WTC11 (cell line): ENCODE measurements around the gene WWOX. TPM values are rescaled to one million over a fixed set of nuclear protein-coding genes. Genes with fewer than 3 reads are reported as not detected.

Source experiments
- ATAC-seq: fragments of 200-7000 bp; cut with Tn5 transposase; 2 replicates; pipeline ENCODE4 v1.10.0; 2021; ENCODE audit warnings: mild to moderate bottlenecking, moderate library complexity
- CTCF ChIA-PET: fragments of 300-600 bp; sonication (Branson Sonifier 250); formaldehyde crosslinking; loops from one replicate; lab custom pipeline; 2021; ENCODE audit warnings: antibody characterized with exemption; lab: Charles Lee
- POLR2A ChIA-PET: fragments of 350-600 bp; sonication (Branson Sonifier 250); formaldehyde crosslinking; loops from one replicate; lab custom pipeline; 2021; ENCODE audit warnings: antibody characterized with exemption; lab: Charles Lee
- DNase-seq: peaks from one replicate; pipeline ENCODE4 v3.0.0; 2021; ENCODE audit warnings: low spot score
- H3K27ac Mint-ChIP-seq: 2 replicates; pipeline ENCODE4 v1.8.0; 2021; ENCODE audit warnings: mixed read lengths
- H3K27me3 Mint-ChIP-seq: 2 replicates; pipeline ENCODE4 v1.8.0; 2021; ENCODE audit warnings: low read depth, mild to moderate bottlenecking, moderate library complexity, mixed read lengths
- H3K36me3 Mint-ChIP-seq: 2 replicates; pipeline ENCODE4 v1.8.0; 2021; ENCODE audit warnings: mixed read lengths
- H3K4me1 Mint-ChIP-seq: 2 replicates; pipeline ENCODE4 v1.8.0; 2022; ENCODE audit warnings: mixed read lengths
- H3K4me3 Mint-ChIP-seq: 2 replicates; pipeline ENCODE4 v1.8.0; 2021; ENCODE audit warnings: mild to moderate bottlenecking, moderate library complexity, mixed read lengths
- H3K9me3 Mint-ChIP-seq: 2 replicates; pipeline ENCODE4 v1.8.0; 2021; ENCODE audit warnings: mixed read lengths
- FOXK1 ChIP-seq: sonication (generic); formaldehyde crosslinking; IDR thresholded peaks from 2 replicates; pipeline ENCODE4 v1.8.0; 2022; ENCODE audit warnings: mild to moderate bottlenecking, moderate library complexity, missing genetic modification reagents
- GTF2I ChIP-seq: fragments of 250-450 bp; sonication (Bioruptor Pico); conservative IDR thresholded peaks from 2 replicates; pipeline ENCODE4 v1.4.0; 2021; ENCODE audit warnings: mild to moderate bottlenecking
- NFATC4 ChIP-seq: fragments of 250-450 bp; sonication (Bioruptor Pico); IDR thresholded peaks from 2 replicates; pipeline ENCODE4 v1.9.0; 2021; ENCODE audit warnings: mild to moderate bottlenecking
- OVOL2 ChIP-seq: fragments of 250-450 bp; sonication (Bioruptor Pico); IDR thresholded peaks from 2 replicates; pipeline ENCODE4 v1.9.0; 2021; ENCODE audit warnings: mild to moderate bottlenecking, borderline replicate concordance
- RORB ChIP-seq: fragments of 250-450 bp; sonication (Bioruptor Pico); IDR thresholded peaks from 2 replicates; pipeline ENCODE4 v1.9.0; 2021; ENCODE audit warnings: mild to moderate bottlenecking
- STAT6 ChIP-seq: sonication (generic); formaldehyde crosslinking; conservative IDR thresholded peaks from 2 replicates; pipeline ENCODE4 v1.8.1; 2023; ENCODE audit warnings: mild to moderate bottlenecking, low read depth, missing genetic modification reagents, moderate library complexity
- TCF7 ChIP-seq: sonication (generic); formaldehyde crosslinking; IDR thresholded peaks from 2 replicates; pipeline ENCODE4 v1.8.0; 2022; ENCODE audit warnings: mild to moderate bottlenecking, low read depth, missing genetic modification reagents, moderate library complexity
- USF2 ChIP-seq: sonication (generic); formaldehyde crosslinking; IDR thresholded peaks from 2 replicates; pipeline ENCODE4 v1.8.1; 2023; ENCODE audit warnings: mild to moderate bottlenecking, missing genetic modification reagents, moderate library complexity
- ZNF138 ChIP-seq: sonication (generic); formaldehyde crosslinking; conservative IDR thresholded peaks from 2 replicates; pipeline ENCODE4 v1.8.1; 2022; ENCODE audit warnings: mild to moderate bottlenecking, moderate library complexity, missing genetic modification reagents
- ZNF281 ChIP-seq: sonication (generic); formaldehyde crosslinking; IDR thresholded peaks from 2 replicates; pipeline ENCODE4 v1.8.0; 2023; ENCODE audit warnings: mild to moderate bottlenecking, missing genetic modification reagents
- ZNF317 ChIP-seq: sonication (generic); formaldehyde crosslinking; IDR thresholded peaks from 2 replicates; pipeline ENCODE4 v1.8.1; 2023; ENCODE audit warnings: low read depth, mild to moderate bottlenecking, moderate library complexity, missing genetic modification reagents, borderline replicate concordance
- ZNF423 ChIP-seq: fragments of 250-450 bp; sonication (Bioruptor Pico); IDR thresholded peaks from 2 replicates; pipeline ENCODE4 v2.1.2; 2022; ENCODE audit warnings: mild to moderate bottlenecking, moderate library complexity
- total RNA-seq: library from RNA; stranded (reverse); gene quantifications from 3 replicates; pipeline ENCODE4 v1.2.3, GENCODE V29; 2021
- TF ChIP-seq, protein P1 (sequence below): sonication (generic); formaldehyde crosslinking; IDR thresholded peaks from 2 replicates; pipeline ENCODE4 v1.8.1; 2022; ENCODE audit warnings: low read depth, missing genetic modification reagents, borderline replicate concordance

Gene WWOX
- total RNA-seq, 1 experiment from 2014 or later = 15.7 TPM

DNA sequence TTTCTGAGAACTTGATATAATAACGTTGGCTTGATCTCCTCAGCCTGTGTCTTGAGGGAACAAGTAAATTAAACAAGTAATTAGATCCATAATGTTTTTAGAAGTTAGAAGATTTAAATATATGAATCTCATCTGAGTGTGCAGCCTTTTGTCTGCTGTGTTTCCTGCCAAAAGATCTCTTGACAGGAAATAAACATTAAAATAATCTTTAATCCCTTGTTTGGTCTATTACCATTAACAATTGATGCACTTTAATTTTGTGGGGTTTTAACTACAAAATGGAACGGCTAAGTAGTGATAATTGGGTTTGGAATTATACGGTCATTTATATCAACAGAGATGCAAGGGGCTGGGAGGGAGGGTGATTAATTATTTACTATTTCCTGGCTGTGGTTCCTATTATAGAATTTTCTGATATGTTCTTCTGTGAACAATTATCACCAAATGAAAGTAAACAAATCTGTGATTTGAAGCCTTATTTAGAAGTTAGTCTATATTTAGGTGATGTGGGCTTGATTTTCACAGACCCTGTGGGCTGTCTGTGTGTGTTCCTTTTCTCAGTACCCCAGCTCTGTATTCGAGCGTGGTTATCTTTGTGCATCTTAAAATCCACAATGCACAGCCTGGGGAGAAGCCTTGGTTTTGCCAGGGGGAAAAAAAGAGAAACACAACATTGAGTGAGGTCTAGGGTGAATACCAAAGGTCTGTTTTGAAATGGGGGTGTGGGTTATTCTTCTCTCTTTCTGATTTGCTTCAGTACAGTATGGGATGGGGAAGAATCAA, 556.1 kb downstream of the WWOX start (continued):
- TF ChIP-seq TCF7 = no peak

GRCh38 chr16:78656887-78657286, 557.4 kb downstream of the WWOX start:
- Mint-ChIP-seq H3K27ac (no peak overlapping the region), H3K27me3 (no peaks in the 10 kb centered on the region), H3K36me3 (no peaks in the 10 kb centered on the region), H3K9me3 (no peaks in the 10 kb centered on the region), H3K4me3 (no peak overlapping the region), H3K4me1 (peaks cover 4% of the 10 kb centered on the region)
- no peak for DNase-seq
- ATAC-seq = no peak
- ChIA-PET CTCF (no interaction called here), POLR2A (no interaction called here)
- TF ChIP-seq USF2 = no peak

DNA sequence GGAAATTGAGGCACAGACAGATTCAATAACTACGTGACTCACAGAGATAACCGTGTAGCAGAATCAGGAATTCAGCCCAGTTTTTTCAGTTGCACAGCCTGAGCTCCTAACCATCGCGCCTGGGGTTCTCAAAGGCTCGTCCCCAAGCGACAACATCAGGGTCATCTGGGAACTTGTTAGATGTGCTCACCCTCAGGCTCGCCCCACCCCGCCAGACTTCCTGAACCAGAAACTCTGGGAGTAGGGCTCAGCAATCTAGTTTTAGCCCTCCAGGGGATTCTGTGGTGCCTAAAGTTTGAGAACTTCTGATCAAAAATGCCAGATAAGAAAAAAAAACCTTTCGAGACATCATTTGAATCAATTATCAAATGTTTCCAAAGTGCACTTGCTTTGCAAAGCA, 559.8 kb downstream of the WWOX start:
- Mint-ChIP-seq H3K36me3 (no peaks in the 10 kb centered on the region), H3K27ac (no peak overlapping the region), H3K4me3 (no peak overlapping the region), H3K9me3 (peaks cover 4% of the 10 kb centered on the region; the same call in 1 of the 2 replicates), H3K27me3 (no peaks in the 10 kb centered on the region), H3K4me1 (peaks cover 4% of the 10 kb centered on the region)
- ATAC-seq = no peak
- ChIA-PET CTCF (no interaction called here), POLR2A (no interaction called here)
- no peak for DNase-seq
- TF ChIP-seq NFATC4 (CRISPR knock-in tag) (no peak), ZNF317 (CRISPR knock-in tag) (no peak), OVOL2 (CRISPR knock-in tag) (no peak), ZNF138 (no peak), GTF2I (no peak)
- TF ChIP-seq, protein P1, sequence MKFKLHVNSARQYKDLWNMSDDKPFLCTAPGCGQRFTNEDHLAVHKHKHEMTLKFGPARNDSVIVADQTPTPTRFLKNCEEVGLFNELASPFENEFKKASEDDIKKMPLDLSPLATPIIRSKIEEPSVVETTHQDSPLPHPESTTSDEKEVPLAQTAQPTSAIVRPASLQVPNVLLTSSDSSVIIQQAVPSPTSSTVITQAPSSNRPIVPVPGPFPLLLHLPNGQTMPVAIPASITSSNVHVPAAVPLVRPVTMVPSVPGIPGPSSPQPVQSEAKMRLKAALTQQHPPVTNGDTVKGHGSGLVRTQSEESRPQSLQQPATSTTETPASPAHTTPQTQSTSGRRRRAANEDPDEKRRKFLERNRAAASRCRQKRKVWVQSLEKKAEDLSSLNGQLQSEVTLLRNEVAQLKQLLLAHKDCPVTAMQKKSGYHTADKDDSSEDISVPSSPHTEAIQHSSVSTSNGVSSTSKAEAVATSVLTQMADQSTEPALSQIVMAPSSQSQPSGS = no peak

DNA sequence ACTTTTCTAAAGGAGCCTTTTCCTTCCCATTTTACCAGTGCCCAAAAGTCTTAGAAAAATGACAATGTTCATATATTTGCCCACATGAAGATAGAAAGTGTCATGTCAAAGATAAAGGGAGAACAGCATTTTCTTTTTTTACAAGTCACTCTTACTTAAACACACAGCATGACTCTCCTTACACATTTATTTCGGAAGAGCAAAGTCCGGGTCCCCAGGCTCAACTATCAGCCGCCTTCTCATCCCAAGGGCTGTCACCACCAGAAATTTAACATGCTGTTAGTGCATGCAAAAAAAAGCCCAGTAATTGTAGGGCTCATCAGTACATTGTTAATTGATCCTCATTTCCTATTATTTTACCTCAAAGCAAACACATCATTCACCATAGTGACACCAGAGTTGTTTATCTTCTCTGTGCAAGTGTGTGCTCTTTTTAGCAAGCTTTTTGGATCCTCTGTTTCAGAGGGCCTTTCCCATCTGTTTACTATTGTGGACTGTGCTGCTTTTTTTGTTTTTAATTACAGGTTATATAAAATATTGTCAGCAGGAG, 560.3 kb downstream of the WWOX start:
- no peak for ATAC-seq
- Mint-ChIP-seq H3K27me3 (no peaks in the 10 kb centered on the region), H3K27ac (no peak overlapping the region), H3K4me3 (no peak overlapping the region), H3K36me3 (no peaks in the 10 kb centered on the region), H3K9me3 (peaks cover 4% of the 10 kb centered on the region; the same call in 1 of the 2 replicates), H3K4me1 (peaks cover 9% of the 10 kb centered on the region)
- ChIA-PET CTCF (no interaction called here), POLR2A (no interaction called here)
- TF ChIP-seq FOXK1 (CRISPR knock-in tag) (no peak), OVOL2 (CRISPR knock-in tag) (no peak), ZNF281 (CRISPR knock-in tag) (no peak), RORB (CRISPR knock-in tag) (no peak), STAT6 (CRISPR knock-in tag) (no peak), ZNF423 (CRISPR knock-in tag) (no peak)
- no peak for DNase-seq
